IPS-15b (cell line): ENCODE data around the gene RIOK1.

Source experiments
- H3K27me3 ChIP-seq: one replicate; pipeline ENCODE4 v1.6.1; 2013; ENCODE audit warnings: low read length; ENCODE audit not compliant: control insufficient read depth, insufficient read depth
- H3K36me3 ChIP-seq: one replicate; pipeline ENCODE4 v1.6.1; 2013; ENCODE audit warnings: low read length; ENCODE audit not compliant: control insufficient read depth, insufficient read depth
- H3K4me1 ChIP-seq: one replicate; pipeline ENCODE4 v1.6.1; 2013; ENCODE audit warnings: mild to moderate bottlenecking, low read length; ENCODE audit not compliant: control insufficient read depth, insufficient read depth
- H3K4me3 ChIP-seq: one replicate; pipeline ENCODE4 v1.5.1; 2013; ENCODE audit warnings: low read depth, low read length
- H3K9ac ChIP-seq: one replicate; pipeline ENCODE4 v1.6.1; 2013; ENCODE audit warnings: low read depth, mild to moderate bottlenecking, low read length
- H3K9me3 ChIP-seq: one replicate; pipeline ENCODE4 v1.6.1; 2013; ENCODE audit warnings: mild to moderate bottlenecking, low read length; ENCODE audit not compliant: control insufficient read depth, insufficient read depth

RIOK1 gene

DNA sequence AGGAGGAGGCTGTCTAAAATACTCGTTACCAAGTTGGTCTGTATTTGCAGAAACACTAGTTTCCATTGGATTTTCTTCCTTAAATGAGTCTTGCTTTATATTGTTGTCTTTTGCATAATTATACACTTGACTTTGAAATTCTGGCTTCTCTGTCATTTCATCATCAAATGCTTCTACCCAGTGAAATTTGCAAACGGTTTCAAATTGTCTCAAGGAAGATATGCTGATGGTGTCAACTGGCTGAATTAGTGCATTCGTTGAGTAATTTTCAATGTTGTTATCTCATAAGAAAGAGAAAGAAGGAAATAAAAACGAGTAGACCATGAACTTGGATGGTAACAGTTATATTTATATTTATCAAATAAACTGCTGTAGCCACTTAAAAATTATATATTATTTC, 10.9 kb upstream of the RIOK1 start:
- H3K9ac ChIP-seq = no peak overlapping the region
- H3K9me3 ChIP-seq = no peaks in the 10 kb centered on the region
- H3K36me3 ChIP-seq = no peaks in the 10 kb centered on the region
- no peaks in the 10 kb centered on the region for H3K27me3 ChIP-seq
- H3K4me3 ChIP-seq = no peak overlapping the region
- H3K4me1 ChIP-seq = no peaks in the 10 kb centered on the region

DNA sequence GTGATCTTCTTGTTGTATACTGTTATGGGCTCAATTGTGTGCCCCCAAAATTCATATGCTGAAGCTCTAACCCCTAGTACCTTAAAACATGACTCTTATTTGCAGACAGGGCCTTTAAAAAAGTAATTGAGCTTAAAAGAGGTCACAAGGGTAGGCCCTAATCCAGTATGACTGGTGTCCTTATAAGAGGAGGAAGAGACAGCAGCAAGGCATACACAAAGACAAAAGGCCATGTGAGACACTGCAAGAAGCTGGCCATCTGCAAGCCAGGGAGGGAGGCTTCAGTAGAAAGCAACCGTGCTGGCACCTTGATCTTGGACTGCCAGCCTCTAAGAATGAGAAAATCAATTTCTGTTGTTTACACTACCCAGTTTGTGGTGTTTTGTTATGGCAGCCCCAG, 8.5 kb upstream of the RIOK1 start:
- no peaks in the 10 kb centered on the region for H3K9me3 ChIP-seq
- no peaks in the 10 kb centered on the region for H3K36me3 ChIP-seq
- no peaks in the 10 kb centered on the region for H3K4me1 ChIP-seq
- no peak overlapping the region for H3K9ac ChIP-seq
- H3K4me3 ChIP-seq = no peak overlapping the region
- no peaks in the 10 kb centered on the region for H3K27me3 ChIP-seq

DNA sequence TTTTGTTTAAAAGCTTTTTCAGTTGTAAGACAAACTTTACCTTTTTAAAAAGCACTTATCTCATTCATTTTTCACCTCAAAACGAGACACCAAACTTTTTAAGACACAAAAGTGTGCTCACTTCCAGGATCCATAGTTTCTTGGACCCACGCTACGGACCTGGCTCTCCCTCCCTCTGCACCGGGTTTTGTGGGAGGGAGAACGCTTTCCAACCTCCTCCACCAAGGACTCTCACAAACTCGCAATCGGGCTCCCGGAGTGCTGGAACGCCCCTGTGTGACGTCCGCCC, 502 bp upstream of the RIOK1 start:
- no peaks in the 10 kb centered on the region for H3K9me3 ChIP-seq
- no peaks in the 10 kb centered on the region for H3K27me3 ChIP-seq
- H3K4me3 ChIP-seq = peak overlapping the region; percentile 68
- peak overlapping the region; percentile 86 for H3K9ac ChIP-seq
- no peaks in the 10 kb centered on the region for H3K36me3 ChIP-seq
- peaks cover 7% of the 10 kb centered on the region for H3K4me1 ChIP-seq

DNA sequence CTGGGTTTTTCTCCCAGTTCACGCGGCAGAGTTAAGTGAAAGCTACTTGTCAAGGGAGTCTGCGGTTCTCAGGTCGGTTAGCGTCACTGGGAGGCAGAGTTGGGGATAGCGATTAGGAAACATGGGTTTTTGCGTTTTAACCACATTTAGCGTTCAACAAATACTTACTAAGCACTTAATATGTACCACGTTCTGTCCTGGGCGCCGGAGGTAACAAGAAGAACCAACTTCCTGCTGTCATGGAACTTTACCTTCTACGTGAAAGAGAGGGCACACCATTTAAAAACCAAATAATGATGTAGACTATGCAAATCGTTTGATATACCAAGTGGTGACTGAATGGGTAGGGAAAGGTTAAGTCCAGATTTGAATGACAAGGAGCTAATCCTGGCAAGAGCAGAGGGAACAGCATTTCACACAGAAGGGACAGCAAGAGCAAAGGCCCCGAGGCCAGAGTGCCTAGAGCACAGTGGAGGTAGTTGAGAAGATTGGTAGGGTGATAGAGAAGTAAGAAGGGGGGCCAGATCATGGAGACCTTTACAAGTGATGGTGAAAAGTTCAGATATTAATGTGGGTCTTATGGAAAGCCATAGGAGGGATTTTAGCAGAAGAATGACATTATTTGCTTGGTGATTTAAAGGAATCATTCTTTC, 744 bp downstream of the RIOK1 start:
- H3K9me3 ChIP-seq = no peaks in the 10 kb centered on the region
- H3K9ac ChIP-seq = no peak overlapping the region

DNA sequence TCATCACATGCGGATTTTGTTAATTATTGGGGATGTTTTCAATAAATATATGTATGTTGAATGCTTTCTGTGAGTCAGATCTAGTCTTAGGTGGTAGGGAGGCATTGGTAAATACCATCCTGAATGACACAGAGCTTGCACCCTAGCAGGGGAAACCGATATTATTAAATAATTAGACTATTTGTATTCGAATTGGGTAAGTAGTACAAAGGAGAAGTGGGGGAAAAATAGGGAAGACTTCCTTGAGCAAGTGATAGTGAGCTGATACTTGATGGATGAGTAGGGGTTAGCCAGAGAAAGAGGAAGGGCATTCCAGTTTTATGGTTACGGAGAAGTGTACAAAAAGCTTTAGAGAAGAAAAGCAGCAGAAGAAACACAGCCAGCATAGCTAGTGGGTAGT, 1.5 kb downstream of the RIOK1 start:
- H3K9ac ChIP-seq = no peak overlapping the region
- peak overlapping the region; percentile 68 for H3K4me3 ChIP-seq
- H3K4me1 ChIP-seq = peaks cover 7% of the 10 kb centered on the region
- H3K27me3 ChIP-seq = no peaks in the 10 kb centered on the region
- H3K9me3 ChIP-seq = no peaks in the 10 kb centered on the region
- H3K36me3 ChIP-seq = no peaks in the 10 kb centered on the region

More for the DNA sequence above, 744 bp downstream of the RIOK1 start:
- H3K4me1 ChIP-seq = peaks cover 7% of the 10 kb centered on the region
- no peaks in the 10 kb centered on the region for H3K36me3 ChIP-seq
- peak overlapping the region; percentile 68 for H3K4me3 ChIP-seq
- no peaks in the 10 kb centered on the region for H3K27me3 ChIP-seq

DNA sequence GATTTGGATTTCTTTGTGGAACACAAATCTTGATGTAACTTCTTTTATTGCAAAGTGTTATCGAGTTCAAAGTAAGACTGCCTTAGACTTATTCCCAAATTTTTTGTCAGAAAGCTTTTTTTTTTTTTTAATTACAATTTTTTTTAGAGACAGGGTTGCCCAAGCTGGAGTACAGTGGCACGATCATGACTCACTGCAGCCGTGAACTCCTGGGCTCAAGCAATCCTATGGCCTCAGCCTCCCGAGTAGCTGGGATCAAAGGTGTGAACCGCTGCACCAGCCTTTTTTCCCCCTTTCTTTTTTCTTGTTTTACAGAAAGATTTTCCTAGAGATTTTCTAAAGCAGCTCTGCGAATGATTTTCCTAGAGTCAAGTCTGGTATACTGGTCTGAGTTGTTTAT, 2.8 kb downstream of the RIOK1 start:
- Histone ChIP-seq H3K4me3 (no peak overlapping the region), H3K36me3 (peaks cover 2% of the 10 kb centered on the region), H3K9me3 (no peaks in the 10 kb centered on the region), H3K27me3 (no peaks in the 10 kb centered on the region), H3K9ac (no peak overlapping the region), H3K4me1 (peaks cover 7% of the 10 kb centered on the region)

DNA sequence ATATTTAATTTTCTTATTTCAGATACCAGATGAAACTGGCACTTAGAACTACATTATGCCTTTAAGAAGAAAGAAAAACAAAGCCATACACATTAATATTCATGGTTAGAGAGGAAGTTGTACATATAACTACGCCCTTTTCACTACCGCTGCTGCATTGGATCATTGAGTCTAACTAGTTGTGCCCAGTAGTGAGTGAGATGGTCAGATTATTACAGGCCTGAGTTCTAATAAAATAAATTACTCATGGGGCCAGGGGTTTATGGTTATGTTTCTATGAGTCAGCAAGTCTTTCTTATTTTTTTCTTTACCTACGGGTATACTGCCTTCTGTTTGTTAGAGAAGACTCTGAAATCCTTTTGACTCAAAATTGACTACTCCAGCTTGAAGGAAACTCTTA, 11.5 kb downstream of the RIOK1 start:
- Histone ChIP-seq H3K4me3 (no peak overlapping the region), H3K9ac (no peak overlapping the region), H3K9me3 (no peaks in the 10 kb centered on the region), H3K27me3 (no peaks in the 10 kb centered on the region), H3K36me3 (peaks cover 33% of the 10 kb centered on the region), H3K4me1 (no peaks in the 10 kb centered on the region)

DNA sequence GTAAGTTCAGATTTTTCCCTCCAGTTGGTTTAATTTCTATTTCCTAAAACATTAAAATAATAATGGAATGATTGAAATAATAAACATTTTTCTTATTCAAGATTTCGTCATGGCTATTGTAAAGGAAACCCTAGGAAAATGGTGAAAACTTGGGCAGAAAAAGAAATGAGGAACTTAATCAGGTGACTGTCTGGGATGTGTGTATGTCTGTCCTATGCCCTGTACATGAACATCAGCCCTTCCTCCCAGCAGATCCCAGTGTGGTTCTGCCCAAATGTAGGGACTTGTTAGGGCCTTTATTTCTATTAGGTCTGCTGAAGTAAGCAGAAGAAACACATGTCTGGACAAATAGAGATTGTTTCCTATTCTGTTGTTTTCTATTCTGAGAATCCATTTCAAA, 13.1 kb downstream of the RIOK1 start:
- Histone ChIP-seq H3K9me3 (no peaks in the 10 kb centered on the region), H3K36me3 (peaks cover 31% of the 10 kb centered on the region), H3K4me1 (no peaks in the 10 kb centered on the region), H3K27me3 (no peaks in the 10 kb centered on the region), H3K9ac (no peak overlapping the region), H3K4me3 (no peak overlapping the region)

DNA sequence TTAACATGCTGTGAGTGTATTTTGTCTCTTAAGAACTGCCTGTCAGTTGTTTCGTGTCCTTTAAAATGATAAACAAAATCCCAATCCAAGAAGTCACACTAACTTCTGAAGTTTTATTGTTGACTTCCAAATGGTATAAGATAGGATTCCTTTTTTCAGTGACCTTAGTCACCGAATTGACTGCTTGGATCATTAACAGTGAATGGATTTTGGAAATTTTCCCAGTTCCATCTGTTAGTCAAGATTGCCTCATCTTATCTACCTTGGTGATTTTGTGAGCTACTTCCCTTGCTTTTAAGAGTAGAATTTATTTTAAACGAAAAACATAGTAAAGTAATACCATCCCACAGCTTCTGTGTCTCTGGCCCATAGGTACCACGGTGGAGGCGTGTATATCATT, 14.9 kb downstream of the RIOK1 start:
- H3K27me3 ChIP-seq = no peaks in the 10 kb centered on the region
- no peaks in the 10 kb centered on the region for H3K4me1 ChIP-seq
- H3K9me3 ChIP-seq = no peaks in the 10 kb centered on the region
- H3K4me3 ChIP-seq = no peak overlapping the region
- H3K9ac ChIP-seq = no peak overlapping the region
- H3K36me3 ChIP-seq = peaks cover 33% of the 10 kb centered on the region

DNA sequence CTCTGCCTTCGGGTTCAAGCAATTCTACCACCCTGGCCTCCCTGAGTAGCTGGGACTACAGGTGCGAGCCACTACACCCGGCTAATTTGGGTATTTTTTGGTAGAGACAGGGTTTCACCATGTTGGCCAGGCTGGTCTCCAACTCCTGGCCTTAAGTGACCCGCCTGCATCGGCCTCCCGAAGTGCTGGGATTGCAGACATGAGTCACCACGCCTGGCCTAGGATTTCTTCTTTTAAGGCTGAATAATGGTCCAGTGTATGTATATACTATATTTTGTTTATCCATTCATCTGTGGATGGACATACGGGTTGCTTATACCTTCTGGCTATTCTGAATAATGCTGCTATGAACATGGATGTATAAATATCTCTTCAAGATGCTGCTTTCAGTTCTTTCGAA, 17.1 kb downstream of the RIOK1 start:
- no peaks in the 10 kb centered on the region for H3K4me1 ChIP-seq
- peaks cover 35% of the 10 kb centered on the region for H3K36me3 ChIP-seq
- no peaks in the 10 kb centered on the region for H3K27me3 ChIP-seq
- H3K9me3 ChIP-seq = no peaks in the 10 kb centered on the region
- H3K4me3 ChIP-seq = no peak overlapping the region
- H3K9ac ChIP-seq = no peak overlapping the region

DNA sequence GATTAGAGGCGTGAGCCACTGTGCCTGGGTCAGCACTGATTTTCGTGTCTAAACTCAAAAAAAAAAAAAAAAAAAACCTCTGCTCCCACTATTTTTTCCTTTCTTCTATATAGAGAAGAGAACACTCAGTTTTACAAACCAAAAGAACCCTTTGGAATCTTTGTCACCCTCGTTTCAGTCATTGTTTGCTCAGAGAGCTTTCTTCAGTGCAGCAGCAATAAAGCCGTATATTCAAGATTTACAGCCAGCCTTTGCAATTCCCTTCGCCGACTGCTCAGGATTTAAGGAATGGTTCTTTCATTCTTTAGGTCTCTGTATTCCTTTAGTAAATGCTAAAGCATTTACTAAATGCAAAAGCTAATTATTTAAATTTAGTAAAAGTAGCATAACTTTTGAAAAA, 20.1 kb downstream of the RIOK1 start:
- Histone ChIP-seq H3K27me3 (no peaks in the 10 kb centered on the region), H3K9me3 (no peaks in the 10 kb centered on the region), H3K4me1 (peaks cover 2% of the 10 kb centered on the region), H3K4me3 (no peak overlapping the region), H3K36me3 (peaks cover 24% of the 10 kb centered on the region), H3K9ac (no peak overlapping the region)

DNA sequence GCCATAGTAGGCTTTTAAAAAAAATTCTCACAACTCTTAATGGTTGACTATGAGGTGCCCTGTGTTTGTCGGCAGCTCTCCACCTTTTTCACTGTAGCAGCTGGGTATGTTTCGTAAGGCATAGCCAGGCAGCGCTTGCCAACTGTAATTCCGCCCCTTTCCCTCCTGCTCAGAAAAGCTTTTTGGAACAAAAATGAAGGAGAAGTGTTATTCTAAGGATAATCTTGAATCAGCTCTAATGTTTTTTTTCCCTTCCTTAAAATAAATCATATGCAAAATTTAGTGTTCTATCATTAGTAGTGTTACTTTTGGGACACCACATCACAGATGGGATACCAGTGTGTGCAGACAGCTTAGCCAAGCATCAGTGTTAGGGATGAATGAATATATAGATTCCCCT, 21.2 kb downstream of the RIOK1 start:
- Histone ChIP-seq H3K36me3 (peaks cover 22% of the 10 kb centered on the region), H3K9me3 (no peaks in the 10 kb centered on the region)

More for the DNA sequence above, 21.2 kb downstream of the RIOK1 start:
- Histone ChIP-seq H3K4me1 (peaks cover 2% of the 10 kb centered on the region), H3K27me3 (no peaks in the 10 kb centered on the region), H3K9ac (no peak overlapping the region), H3K4me3 (no peak overlapping the region)
